Parathyroid adenoma (tissue), 2 donors: Measurements from ENCODE around the gene CBLB.

Source experiments
- H2AFZ ChIP-seq: fragments of 300-600 bp; sonication (generic); one replicate; pipeline ENCODE4 v1.7.0; 2017; ENCODE audit warnings: antibody characterized with exemption, mild to moderate bottlenecking
- H3K27ac ChIP-seq: fragments of 300-600 bp; sonication (generic); one replicate; pipeline ENCODE4 v1.7.0; 2017
- H3K27me3 ChIP-seq: fragments of 300-600 bp; sonication (generic); one replicate; pipeline ENCODE4 v1.7.0; 2017; ENCODE audit warnings: low read length; ENCODE audit not compliant: control insufficient read depth, insufficient read depth
- H3K36me3 ChIP-seq: fragments of 300-600 bp; sonication (generic); one replicate; pipeline ENCODE4 v1.7.0; 2017; ENCODE audit warnings: low read length; ENCODE audit not compliant: control insufficient read depth, insufficient read depth
- H3K4me1 ChIP-seq: fragments of 300-600 bp; sonication (generic); one replicate; pipeline ENCODE4 v1.7.0; 2017; ENCODE audit warnings: control low read depth
- H3K4me2 ChIP-seq: fragments of 300-600 bp; sonication (generic); one replicate; pipeline ENCODE4 v1.7.0; 2017; ENCODE audit warnings: low read length
- H3K4me3 ChIP-seq: fragments of 300-600 bp; sonication (generic); one replicate; pipeline ENCODE4 v1.7.0; 2017; ENCODE audit warnings: low read depth, low read length
- H3K79me2 ChIP-seq: fragments of 300-600 bp; sonication (generic); one replicate; pipeline ENCODE4 v1.7.0; 2017; ENCODE audit warnings: control low read depth
- H3K9ac ChIP-seq: fragments of 300-600 bp; sonication (generic); one replicate; pipeline ENCODE4 v1.7.0; 2017; ENCODE audit warnings: mild to moderate bottlenecking
- H3K9me3 ChIP-seq: fragments of 300-600 bp; sonication (generic); one replicate; pipeline ENCODE4 v1.7.0; 2017; ENCODE audit warnings: low read length; ENCODE audit not compliant: control insufficient read depth
- CTCF ChIP-seq: fragments of 300-600 bp; sonication (generic); IDR thresholded peaks from one replicate; pipeline ENCODE4 v1.7.0; 2017; ENCODE audit warnings: antibody characterized with exemption, mild to moderate bottlenecking
- donor health status: primary hyperparathyroidism.

Gene CBLB

GRCh38 chr3:105786241-105786640 lies 82.6 kb downstream of the CBLB start:
- Histone ChIP-seq H3K79me2 (no peaks in the 10 kb centered on the region), H3K4me2 (no peak overlapping the region), H3K4me1 (no peaks in the 10 kb centered on the region), H3K9ac (no peak overlapping the region), H3K27me3 (no peaks in the 10 kb centered on the region), H3K4me3 (no peak overlapping the region), H3K36me3 (no peaks in the 10 kb centered on the region), H2AFZ (no peak overlapping the region), H3K9me3 (no peaks in the 10 kb centered on the region), H3K27ac (no peak overlapping the region)
- TF ChIP-seq CTCF, result no peak

- H3K9me3 ChIP-seq, result no peaks in the 10 kb centered on the region
- no peak overlapping the region for H3K27ac ChIP-seq
- no peak for TF ChIP-seq CTCF
- no peaks in the 10 kb centered on the region for H3K36me3 ChIP-seq
- H3K4me1 ChIP-seq, result no peaks in the 10 kb centered on the region
- H2AFZ ChIP-seq, result no peak overlapping the region
- H3K4me2 ChIP-seq, result no peak overlapping the region
- no peaks in the 10 kb centered on the region for H3K27me3 ChIP-seq
- H3K9ac ChIP-seq, result no peak overlapping the region
- no peak overlapping the region for H3K4me3 ChIP-seq
- no peaks in the 10 kb centered on the region for H3K79me2 ChIP-seq
These were observed 83.0 kb downstream of the CBLB start for GRCh38 chr3:105785803-105786202.

GRCh38 chr3:105783631-105784030 lies 85.2 kb downstream of the CBLB start:
- H3K27me3 ChIP-seq, result no peaks in the 10 kb centered on the region
- no peak for TF ChIP-seq CTCF
- no peaks in the 10 kb centered on the region for H3K9me3 ChIP-seq
- H3K27ac ChIP-seq, result no peak overlapping the region
- no peaks in the 10 kb centered on the region for H3K36me3 ChIP-seq
- H2AFZ ChIP-seq, result no peak overlapping the region
- H3K79me2 ChIP-seq, result no peaks in the 10 kb centered on the region
- no peak overlapping the region for H3K4me3 ChIP-seq
- no peak overlapping the region for H3K9ac ChIP-seq
- H3K4me1 ChIP-seq, result no peaks in the 10 kb centered on the region
- no peak overlapping the region for H3K4me2 ChIP-seq

- Histone ChIP-seq H3K79me2 (no peaks in the 10 kb centered on the region), H3K4me3 (no peak overlapping the region), H2AFZ (no peak overlapping the region), H3K27ac (no peak overlapping the region), H3K9me3 (no peaks in the 10 kb centered on the region), H3K27me3 (no peaks in the 10 kb centered on the region), H3K4me2 (no peak overlapping the region), H3K4me1 (no peaks in the 10 kb centered on the region), H3K36me3 (no peaks in the 10 kb centered on the region), H3K9ac (no peak overlapping the region)
- TF ChIP-seq CTCF, result no peak
These were observed 86.9 kb downstream of the CBLB start for GRCh38 chr3:105781871-105782270.

GRCh38 chr3:105780107-105780506 lies 88.7 kb downstream of the CBLB start:
- Histone ChIP-seq H3K9me3 (no peaks in the 10 kb centered on the region), H3K36me3 (no peaks in the 10 kb centered on the region), H3K79me2 (no peaks in the 10 kb centered on the region), H3K4me3 (no peak overlapping the region), H3K27me3 (no peaks in the 10 kb centered on the region), H3K27ac (no peak overlapping the region), H2AFZ (no peak overlapping the region), H3K9ac (no peak overlapping the region), H3K4me2 (no peak overlapping the region), H3K4me1 (no peaks in the 10 kb centered on the region)
- no peak for TF ChIP-seq CTCF
